ENCODE measurements around the gene PHLDA3. TPM values are rescaled to one million over a fixed set of nuclear protein-coding genes. Genes with fewer than 3 reads are reported as not detected.

PHLDA3 gene
- total RNA-seq, 2 experiments from 2014 or later = 2.2 to 3.5 TPM

DNA sequence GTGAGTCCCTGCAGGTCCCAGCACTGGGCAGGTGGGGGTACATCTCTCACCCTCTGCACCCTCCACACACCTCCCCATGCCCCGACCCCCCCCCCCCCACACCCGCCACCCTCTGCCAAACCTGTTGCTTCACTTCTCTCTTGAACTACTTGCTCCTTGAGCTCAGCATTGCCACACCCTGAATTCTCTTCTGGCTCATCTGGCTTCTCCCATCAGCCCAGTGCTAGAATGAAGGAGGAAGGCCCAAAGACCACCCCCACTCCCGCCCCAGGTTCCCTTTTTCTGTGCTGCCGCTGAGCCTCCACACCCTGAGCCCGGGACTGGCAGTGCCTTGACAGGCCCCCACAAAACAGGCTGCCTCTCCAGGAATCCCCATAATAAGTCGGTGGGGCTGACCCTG, 41.0 kb downstream of the PHLDA3 start:
- Mint-ChIP-seq H3K27me3 (peaks cover 8% of the 10 kb centered on the region), H3K36me3 (ENCODE audit: low read depth) (no peaks in the 10 kb centered on the region), H3K4me1 (no peaks in the 10 kb centered on the region), H3K27ac (no peak overlapping the region), H3K4me3 (no peak overlapping the region), H3K9me3 (ENCODE audit: low read depth) (no peaks in the 10 kb centered on the region)
- DNase-seq = no peak
- intact Hi-C loops (cut with DNase I, micrococcal nuclease) = no loop called here
- POLR2A ChIA-PET = no interaction called here
- CTCF ChIA-PET = interaction anchor here (0.6 to 0.9 kb wide), 2 partner anchors 19 to 56 kb away, joined by 3 read pairs; no protein-coding TSS in a partner anchor
- no peak for ATAC-seq

DNA sequence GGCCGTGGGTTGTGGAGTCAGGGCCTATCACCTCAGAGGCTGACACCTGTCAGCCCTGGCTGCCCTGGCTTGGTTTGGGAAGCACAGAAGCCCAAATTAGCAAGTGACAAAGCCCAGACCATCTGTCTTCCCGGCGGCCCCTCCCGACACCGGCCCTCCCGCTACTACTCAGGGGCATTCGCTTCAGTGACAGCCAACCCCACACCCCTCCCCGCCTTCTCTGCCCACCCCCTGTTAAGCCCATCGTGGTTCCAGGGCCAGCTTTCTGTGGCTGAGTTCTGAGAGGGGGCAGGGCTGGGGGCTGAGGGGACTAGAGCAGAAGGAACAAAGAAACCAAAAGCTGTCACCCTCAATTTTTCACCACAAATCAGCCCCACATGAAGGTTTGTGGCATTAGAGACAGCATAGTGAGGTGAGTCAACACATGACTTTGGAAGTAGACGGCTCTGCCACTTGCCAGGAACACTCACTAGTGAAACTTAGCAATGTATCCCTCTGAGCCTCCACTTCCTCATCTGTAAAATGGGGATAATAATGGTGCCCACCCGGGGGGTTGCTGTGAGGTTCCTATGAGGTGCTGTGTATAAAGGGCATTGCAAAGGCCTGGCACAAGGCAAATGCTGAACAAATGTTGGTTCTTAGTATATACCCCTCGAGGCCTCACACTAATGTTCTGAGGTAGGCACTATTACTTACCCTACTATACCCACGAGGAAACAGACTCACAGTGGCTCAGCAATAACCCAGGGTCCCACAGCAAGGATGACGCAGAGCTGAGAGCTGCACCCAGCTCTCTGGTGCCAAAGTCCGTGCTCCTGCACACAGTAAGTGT, 42.3 kb downstream of the PHLDA3 start:
- Mint-ChIP-seq H3K27me3 (peaks cover 8% of the 10 kb centered on the region), H3K36me3 (ENCODE audit: low read depth) (no peaks in the 10 kb centered on the region), H3K4me3 (no peak overlapping the region), H3K4me1 (no peaks in the 10 kb centered on the region), H3K9me3 (ENCODE audit: low read depth) (no peaks in the 10 kb centered on the region), H3K27ac (no peak overlapping the region)
- DNase-seq (no peak), ATAC-seq (peak; percentile 36)
- ChIA-PET CTCF (interaction anchor here (2.5 kb wide), 1 partner anchor 9 kb away, joined by 12 read pairs; no protein-coding TSS in a partner anchor), POLR2A (no interaction called here)
- intact Hi-C loops (cut with DNase I, micrococcal nuclease) = no loop called here

DNA sequence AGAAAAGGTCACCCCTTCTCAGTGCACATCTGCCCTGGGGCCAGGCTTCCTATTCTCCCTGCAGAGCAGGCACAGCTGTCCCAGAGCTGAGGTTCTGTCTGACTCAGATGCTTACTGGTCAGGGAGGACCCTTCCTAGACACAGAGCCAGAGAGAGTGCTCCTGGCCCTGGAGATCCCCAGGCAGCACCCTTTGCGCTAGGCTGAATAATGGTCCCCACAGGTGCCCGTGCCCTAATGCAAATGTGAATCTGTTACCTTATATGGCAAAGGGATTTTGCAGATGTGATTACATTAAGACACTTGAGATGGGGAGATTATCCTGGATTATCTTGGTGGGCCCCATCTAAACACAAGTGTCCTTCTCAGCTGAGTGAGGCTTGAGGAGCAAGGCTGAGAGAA, 44.8 kb downstream of the PHLDA3 start:
- no peaks in the 10 kb centered on the region for H3K36me3 Mint-ChIP-seq (ENCODE audit: low read depth)
- intact Hi-C loops (cut with DNase I, micrococcal nuclease) = no loop called here
- H3K9me3 Mint-ChIP-seq (ENCODE audit: low read depth) = no peaks in the 10 kb centered on the region
- H3K4me1 Mint-ChIP-seq = no peaks in the 10 kb centered on the region
- H3K4me3 Mint-ChIP-seq = no peak overlapping the region
- ChIA-PET CTCF (no interaction called here), POLR2A (no interaction called here)
- DNase-seq (no peak), ATAC-seq (no peak)
- H3K27me3 Mint-ChIP-seq = peaks cover 2% of the 10 kb centered on the region
- no peak overlapping the region for H3K27ac Mint-ChIP-seq

- H3K27ac Mint-ChIP-seq = no peak overlapping the region
- no peaks in the 10 kb centered on the region for H3K4me1 Mint-ChIP-seq
- ChIA-PET POLR2A (no interaction called here), CTCF (no interaction called here)
- no peak for ATAC-seq
- DNase-seq = no peak
- intact Hi-C loops (cut with DNase I, micrococcal nuclease) = no loop called here
- H3K4me3 Mint-ChIP-seq = no peak overlapping the region
- no peaks in the 10 kb centered on the region for H3K9me3 Mint-ChIP-seq (ENCODE audit: low read depth)
- no peaks in the 10 kb centered on the region for H3K36me3 Mint-ChIP-seq (ENCODE audit: low read depth)
- H3K27me3 Mint-ChIP-seq = peaks cover 2% of the 10 kb centered on the region
Observed at GRCh38 chr1:201423655-201424054, 45.3 kb downstream of the PHLDA3 start.

DNA sequence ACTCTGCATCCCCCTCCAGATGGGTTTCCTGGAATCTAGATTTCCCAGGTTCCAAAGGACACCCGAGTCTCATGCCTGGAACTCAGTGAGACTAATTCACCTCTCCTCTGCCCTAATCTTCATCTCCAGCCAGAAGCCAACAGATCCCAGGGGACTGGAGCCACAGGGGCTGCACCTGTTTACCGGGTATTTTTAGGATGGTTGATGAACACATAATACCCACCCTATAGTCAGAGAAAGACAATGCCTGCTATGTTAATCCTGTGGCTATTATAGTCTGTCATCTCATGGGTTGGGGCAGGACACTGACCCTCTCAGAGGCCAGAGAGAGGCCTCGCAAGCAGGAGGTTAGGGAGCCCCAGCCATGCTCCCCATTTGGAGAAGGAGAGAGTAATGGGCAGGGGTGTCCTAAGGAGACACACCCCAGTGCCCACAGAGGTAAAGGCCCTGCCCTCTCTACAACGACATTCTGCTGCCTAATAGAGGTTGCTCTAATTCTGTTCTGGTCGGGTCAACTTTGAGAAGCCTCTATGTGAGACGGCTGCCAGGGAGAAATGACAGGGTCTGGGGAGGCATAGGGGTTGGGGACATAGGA, 46.5 kb downstream of the PHLDA3 start:
- intact Hi-C loops (cut with DNase I, micrococcal nuclease) = no loop called here
- Mint-ChIP-seq H3K36me3 (ENCODE audit: low read depth) (no peaks in the 10 kb centered on the region), H3K4me1 (no peaks in the 10 kb centered on the region), H3K27me3 (peaks cover 2% of the 10 kb centered on the region), H3K4me3 (no peak overlapping the region), H3K27ac (no peak overlapping the region), H3K9me3 (ENCODE audit: low read depth) (no peaks in the 10 kb centered on the region)
- no peak for ATAC-seq
- no peak for DNase-seq
- CTCF ChIA-PET = no interaction called here
- POLR2A ChIA-PET = no interaction called here

GRCh38 chr1:201422026-201422425, 47.0 kb downstream of the PHLDA3 start:
- Mint-ChIP-seq H3K27ac (no peak overlapping the region), H3K36me3 (ENCODE audit: low read depth) (no peaks in the 10 kb centered on the region), H3K9me3 (ENCODE audit: low read depth) (no peaks in the 10 kb centered on the region), H3K4me1 (no peaks in the 10 kb centered on the region), H3K27me3 (peaks cover 2% of the 10 kb centered on the region), H3K4me3 (no peak overlapping the region)
- DNase-seq (no peak), ATAC-seq (no peak)
- POLR2A ChIA-PET = no interaction called here
- intact Hi-C loops (cut with DNase I, micrococcal nuclease) = no loop called here
- CTCF ChIA-PET = no interaction called here

- intact Hi-C loops (cut with DNase I, micrococcal nuclease) = no loop called here
- DNase-seq (no peak), ATAC-seq (no peak)
- no peak overlapping the region for H3K27ac Mint-ChIP-seq
- peaks cover 1% of the 10 kb centered on the region for H3K27me3 Mint-ChIP-seq
- H3K4me3 Mint-ChIP-seq = no peak overlapping the region
- no peaks in the 10 kb centered on the region for H3K36me3 Mint-ChIP-seq (ENCODE audit: low read depth)
- H3K4me1 Mint-ChIP-seq = no peaks in the 10 kb centered on the region
- POLR2A ChIA-PET = no interaction called here
- CTCF ChIA-PET = interaction anchor here (0.6 kb wide), 1 partner anchor 1112 kb away, joined by 3 read pairs; no protein-coding TSS in a partner anchor
- H3K9me3 Mint-ChIP-seq (ENCODE audit: low read depth) = no peaks in the 10 kb centered on the region
Observed at GRCh38 chr1:201421041-201421440, 47.9 kb downstream of the PHLDA3 start.

DNA sequence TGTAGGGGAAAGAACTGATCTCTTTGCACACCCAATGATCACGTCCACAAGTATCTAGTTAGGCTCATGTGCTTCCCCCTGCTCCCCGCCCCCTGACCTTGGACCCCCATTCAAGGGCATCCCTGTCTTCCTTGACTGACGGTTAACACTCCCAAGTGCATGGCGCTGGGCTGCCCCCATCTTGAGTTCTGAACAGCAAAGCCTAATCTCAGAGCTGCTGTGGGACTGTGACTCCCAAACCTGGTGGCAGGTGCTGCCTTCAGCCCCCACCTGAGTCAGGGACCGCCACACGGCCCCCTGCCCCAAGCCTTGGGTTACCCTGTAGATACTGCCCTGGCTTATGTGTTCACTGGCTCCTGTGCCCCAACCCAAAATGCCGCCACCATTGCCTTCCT, 48.4 kb downstream of the PHLDA3 start:
- Mint-ChIP-seq H3K4me1 (no peaks in the 10 kb centered on the region), H3K27me3 (no peaks in the 10 kb centered on the region), H3K9me3 (ENCODE audit: low read depth) (no peaks in the 10 kb centered on the region), H3K4me3 (no peak overlapping the region), H3K27ac (no peak overlapping the region), H3K36me3 (ENCODE audit: low read depth) (no peaks in the 10 kb centered on the region)
- ChIA-PET POLR2A (no interaction called here), CTCF (interaction anchor here (0.6 kb wide), 1 partner anchor 1112 kb away, joined by 3 read pairs; no protein-coding TSS in a partner anchor)
- intact Hi-C loops (cut with DNase I, micrococcal nuclease) = no loop called here
- no peak for ATAC-seq
- no peak for DNase-seq

GRCh38 chr1:201419746-201420607, 49.0 kb downstream of the PHLDA3 start:
- Mint-ChIP-seq H3K4me1 (no peaks in the 10 kb centered on the region), H3K4me3 (no peak overlapping the region), H3K27me3 (no peaks in the 10 kb centered on the region), H3K9me3 (ENCODE audit: low read depth) (no peaks in the 10 kb centered on the region), H3K27ac (no peak overlapping the region), H3K36me3 (ENCODE audit: low read depth) (no peaks in the 10 kb centered on the region)
- ChIA-PET CTCF (interaction anchor here (1.3 kb wide), 1 partner anchor 16 kb away, joined by 6 read pairs; no protein-coding TSS in a partner anchor), POLR2A (no interaction called here)
- no peak for ATAC-seq
- DNase-seq = no peak
- intact Hi-C loops (cut with DNase I, micrococcal nuclease) = no loop called here

GRCh38 chr1:201419256-201419655, 49.7 kb downstream of the PHLDA3 start:
- no peak overlapping the region for H3K4me3 Mint-ChIP-seq
- ChIA-PET CTCF (interaction anchor here (1.3 kb wide), 1 partner anchor 16 kb away, joined by 6 read pairs; no protein-coding TSS in a partner anchor), POLR2A (no interaction called here)
- H3K27me3 Mint-ChIP-seq = no peaks in the 10 kb centered on the region
- H3K36me3 Mint-ChIP-seq (ENCODE audit: low read depth) = no peaks in the 10 kb centered on the region
- intact Hi-C loops (cut with DNase I, micrococcal nuclease) = no loop called here
- no peak for ATAC-seq
- H3K27ac Mint-ChIP-seq = no peak overlapping the region
- no peak for DNase-seq
- H3K9me3 Mint-ChIP-seq (ENCODE audit: low read depth) = no peaks in the 10 kb centered on the region
- H3K4me1 Mint-ChIP-seq = no peaks in the 10 kb centered on the region

DNA sequence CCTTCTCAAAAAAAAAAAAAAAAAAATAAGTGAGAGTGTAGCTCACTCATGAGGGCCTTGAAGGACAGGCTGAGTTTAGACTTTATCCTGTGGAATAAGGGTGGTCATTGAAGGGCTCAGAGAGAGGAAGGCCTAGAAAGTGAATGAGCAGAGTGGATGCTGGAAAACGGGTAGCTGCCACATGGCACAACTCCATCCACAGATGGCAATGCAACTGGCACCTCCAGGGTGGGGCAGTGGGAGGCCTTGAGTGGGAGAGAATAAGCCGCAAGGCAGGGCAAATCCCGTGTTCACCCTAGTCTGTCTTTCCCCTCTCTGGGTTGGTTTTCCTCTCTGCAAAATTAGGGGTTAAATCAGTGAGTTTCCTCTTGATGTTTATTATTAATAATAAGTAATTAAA, 50.5 kb downstream of the PHLDA3 start:
- H3K27me3 Mint-ChIP-seq = no peaks in the 10 kb centered on the region
- no peak overlapping the region for H3K4me3 Mint-ChIP-seq
- no peaks in the 10 kb centered on the region for H3K9me3 Mint-ChIP-seq (ENCODE audit: low read depth)
- no peaks in the 10 kb centered on the region for H3K4me1 Mint-ChIP-seq
- DNase-seq (no peak), ATAC-seq (no peak)
- POLR2A ChIA-PET = interaction anchor here (0.6 kb wide), 1 partner anchor 9 kb away, joined by 5 read pairs; no protein-coding TSS in a partner anchor
- CTCF ChIA-PET = interaction anchor here (1.5 kb wide), 1 partner anchor 164 kb away, joined by 3 read pairs; no protein-coding TSS in a partner anchor
- intact Hi-C loops (cut with DNase I, micrococcal nuclease) = no loop called here
- H3K27ac Mint-ChIP-seq = no peak overlapping the region
- no peaks in the 10 kb centered on the region for H3K36me3 Mint-ChIP-seq (ENCODE audit: low read depth)

Data from activated CD4-positive, alpha-beta T cell treated with anti-CD3 and anti-CD28 coated beads for 36 hours (primary cell).